H9 (cell line): Measurements from ENCODE around the gene EPHA8. TPM values are rescaled to one million over a fixed set of nuclear protein-coding genes. Genes with fewer than 3 reads are reported as not detected.

Experiments
- DNase-seq: peaks from one replicate; pipeline ENCODE4 v3.0.0-alpha.2; 2017
- H2AFZ ChIP-seq: one replicate; pipeline ENCODE4 v1.6.1; 2013; ENCODE audit warnings: mild to moderate bottlenecking, low read length, control low read depth, moderate library complexity
- H2AK5ac ChIP-seq: 2 replicates; pipeline ENCODE4 v1.6.1; 2013; ENCODE audit warnings: low read length, control low read depth, mixed read lengths; ENCODE audit not compliant: insufficient read length
- H2BK120ac ChIP-seq: one replicate; pipeline ENCODE4 v1.6.1; 2013; ENCODE audit warnings: low read depth, mild to moderate bottlenecking, low read length, control low read depth, inconsistent platforms; ENCODE audit not compliant: poor library complexity, severe bottlenecking
- H2BK12ac ChIP-seq: 2 replicates; pipeline ENCODE4 v1.6.1; 2013; ENCODE audit warnings: low read length, control low read depth, mixed read lengths, low read depth; ENCODE audit not compliant: insufficient read length
- H2BK15ac ChIP-seq: 2 replicates; pipeline ENCODE4 v1.6.1; 2013; ENCODE audit warnings: low read depth, low read length, control low read depth
- H2BK20ac ChIP-seq: one replicate; pipeline ENCODE4 v1.6.1; 2013; ENCODE audit warnings: low read depth, mild to moderate bottlenecking, low read length, control low read depth, inconsistent platforms; ENCODE audit not compliant: poor library complexity, severe bottlenecking
- H2BK5ac ChIP-seq: 2 replicates; pipeline ENCODE4 v1.6.1; 2013; ENCODE audit warnings: low read length, control low read depth, mixed read lengths; ENCODE audit not compliant: insufficient read length
- H3K14ac ChIP-seq: 2 replicates; pipeline ENCODE4 v1.6.1; 2013; ENCODE audit warnings: low read length, control low read depth; ENCODE audit not compliant: insufficient read depth
- H3K18ac ChIP-seq: 2 replicates; pipeline ENCODE4 v1.6.1; 2013; ENCODE audit warnings: low read depth, mild to moderate bottlenecking, mixed read lengths, low read length, control low read depth; ENCODE audit not compliant: insufficient read length
- H3K23ac ChIP-seq: 2 replicates; pipeline ENCODE4 v1.6.1; 2013; ENCODE audit warnings: low read length, control low read depth, mixed read lengths, low read depth; ENCODE audit not compliant: insufficient read length
- H3K23me2 ChIP-seq: 2 replicates; pipeline ENCODE4 v1.6.1; 2013; ENCODE audit warnings: low read depth, mild to moderate bottlenecking, mixed read lengths, low read length, control low read depth; ENCODE audit not compliant: insufficient read length, poor library complexity, severe bottlenecking
- H3K27ac ChIP-seq: 2 replicates; pipeline ENCODE4 v1.5.1; 2013; ENCODE audit warnings: low read length, control low read depth, mixed read lengths, low read depth; ENCODE audit not compliant: insufficient read length
- H3K27me3 ChIP-seq: 2 replicates; pipeline ENCODE4 v1.6.1; 2013; ENCODE audit warnings: low read length, control low read depth, inconsistent platforms; ENCODE audit not compliant: insufficient read depth
- H3K4ac ChIP-seq: 2 replicates; pipeline ENCODE4 v1.6.1; 2013; ENCODE audit warnings: low read depth, mild to moderate bottlenecking, control low read depth, inconsistent platforms, low read length, moderate library complexity
- H3K4me1 ChIP-seq: 2 replicates; pipeline ENCODE4 v1.6.1; 2013; ENCODE audit warnings: low read length, control low read depth, inconsistent platforms; ENCODE audit not compliant: insufficient read depth
- H3K4me2 ChIP-seq: 2 replicates; pipeline ENCODE4 v1.6.1; 2013; ENCODE audit warnings: low read length, control low read depth, mixed read lengths; ENCODE audit not compliant: insufficient read length, insufficient read depth
- H3K56ac ChIP-seq: 2 replicates; pipeline ENCODE4 v1.6.1; 2013; ENCODE audit warnings: low read depth, mild to moderate bottlenecking, mixed read lengths, low read length, control low read depth; ENCODE audit not compliant: insufficient read length
- H3K79me1 ChIP-seq: 2 replicates; pipeline ENCODE4 v1.6.1; 2013; ENCODE audit warnings: low read depth, mild to moderate bottlenecking, moderate library complexity, low read length, control low read depth, inconsistent platforms; ENCODE audit not compliant: insufficient read depth, poor library complexity, severe bottlenecking
- H3K79me2 ChIP-seq: 2 replicates; pipeline ENCODE4 v1.6.1; 2013; ENCODE audit warnings: low read length, control low read depth, inconsistent platforms; ENCODE audit not compliant: insufficient read depth
- H3K9ac ChIP-seq: 2 replicates; pipeline ENCODE4 v1.6.1; 2013; ENCODE audit warnings: low read length, control low read depth, mixed read lengths; ENCODE audit not compliant: insufficient read length; ENCODE audit errors: extremely low read depth
- H3K9me3 ChIP-seq: one replicate; pipeline ENCODE4 v1.6.1; 2013; ENCODE audit warnings: low read depth, low read length, inconsistent platforms; ENCODE audit not compliant: control insufficient read depth
- H3T11ph ChIP-seq: one replicate; pipeline ENCODE4 v1.6.1; 2013; ENCODE audit warnings: mild to moderate bottlenecking, low read length, control low read depth, inconsistent platforms
- H4K20me1 ChIP-seq: one replicate; pipeline ENCODE4 v1.6.1; 2013; ENCODE audit not compliant: control insufficient read depth, insufficient read length, insufficient read depth
- H4K5ac ChIP-seq: 2 replicates; pipeline ENCODE4 v1.6.1; 2013; ENCODE audit warnings: low read depth, mild to moderate bottlenecking, mixed read lengths, low read length, control low read depth; ENCODE audit not compliant: insufficient read length
- H4K8ac ChIP-seq: replicated peaks from 2 replicates; pipeline ENCODE4 v1.6.1; 2013; ENCODE audit warnings: low read length, control low read depth, mixed read lengths, low read depth; ENCODE audit not compliant: insufficient read length
- H4K91ac ChIP-seq: 2 replicates; pipeline ENCODE4 v1.6.1; 2013; ENCODE audit warnings: low read depth, mild to moderate bottlenecking, moderate library complexity, mixed read lengths, low read length, control low read depth; ENCODE audit not compliant: insufficient read length
- H3K27ac Mint-ChIP-seq, 3 experiments: 2 replicates in 2 of 3; 3 replicates in 1 of 3; pipeline ENCODE4 v1.8.0; 2020 to 2021; ENCODE audit warnings: mixed read lengths in 3 of 3, mild to moderate bottlenecking in 1 of 3, moderate library complexity in 1 of 3
- H3K27me3 Mint-ChIP-seq: 2 replicates; pipeline ENCODE4 v1.8.0; 2021; ENCODE audit warnings: low read depth, mild to moderate bottlenecking, moderate library complexity, mixed read lengths
- H3K36me3 Mint-ChIP-seq, 3 experiments: 2 replicates in 2 of 3; 3 replicates in 1 of 3; pipeline ENCODE4 v1.8.0; 2020 to 2021; ENCODE audit warnings: low read depth in 3 of 3, mixed read lengths in 3 of 3; ENCODE audit not compliant: insufficient read depth in 1 of 3
- H3K4me1 Mint-ChIP-seq, 2 experiments: 2 replicates each; pipeline ENCODE4 v1.8.0; 2020; ENCODE audit warnings: mixed read lengths in 2 of 2
- H3K4me3 Mint-ChIP-seq, 2 experiments: 2 replicates in 1 of 2; 3 replicates in 1 of 2; pipeline ENCODE4 v1.8.0; 2020 to 2021; ENCODE audit warnings: mild to moderate bottlenecking in 2 of 2, mixed read lengths in 2 of 2, moderate library complexity in 1 of 2
- H3K9me3 Mint-ChIP-seq, 2 experiments: 2 replicates in 1 of 2; 3 replicates in 1 of 2; pipeline ENCODE4 v1.8.0; 2020; ENCODE audit warnings: mild to moderate bottlenecking in 2 of 2, mixed read lengths in 2 of 2, moderate library complexity in 1 of 2
- WGBS: extraction: QIAGEN DNeasy Blood & Tissue Kit; methylation state at CpG from one replicate; pipeline ENCODE4 v1.1.7; 2013; ENCODE audit warnings: missing lambda C conversion rate, low lambda C conversion rate, mixed read lengths; ENCODE audit not compliant: insufficient read length; ENCODE audit errors: extremely low coverage; 5-methylcytosine and 5-hydroxymethylcytosine counted together
- total RNA-seq: library from RNA; stranded (reverse); gene quantifications from 2 replicates; pipeline ENCODE4 v1.2.1, GENCODE V29; 2021
- TF ChIP-seq, protein P1 (sequence below): fragments of 200-600 bp; sonication (generic); conservative IDR thresholded peaks from 3 replicates; pipeline ENCODE4 v1.8.0; 2021; ENCODE audit warnings: antibody characterized with exemption, mild to moderate bottlenecking

The EPHA8 gene
- total RNA-seq, 1 experiment from 2014 or later = 3.4 TPM

DNA sequence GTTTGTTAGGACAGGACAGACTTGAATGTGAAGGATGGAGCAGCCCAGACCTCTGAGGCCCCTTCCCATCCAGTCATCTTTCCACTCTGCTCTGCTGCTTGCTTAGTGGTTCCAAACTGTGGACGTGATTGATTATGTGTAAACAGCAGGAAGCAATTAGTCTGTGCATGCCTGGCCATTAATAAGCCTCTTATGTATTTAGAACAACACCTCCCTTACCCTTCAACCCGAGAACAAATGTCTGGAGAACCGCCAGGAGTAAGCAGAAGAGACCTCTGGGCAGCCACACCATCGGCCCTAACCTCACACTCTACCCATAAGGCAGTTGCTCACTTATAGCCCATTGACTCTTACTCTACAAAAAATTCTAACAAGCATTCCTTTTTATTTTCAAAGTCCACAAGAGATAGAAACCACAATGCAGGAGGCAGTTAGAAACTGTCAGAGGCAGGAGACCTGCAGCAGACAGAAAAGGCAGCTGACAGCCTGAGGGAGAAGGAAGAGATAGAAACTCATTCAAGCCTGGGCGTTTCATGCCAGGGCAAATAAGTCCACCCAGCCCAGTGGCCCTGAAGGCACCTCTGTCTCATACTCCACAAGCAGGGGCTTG is 5.8 kb upstream of the EPHA8 start:
- Mint-ChIP-seq H3K4me3 (no peak overlapping the region), H3K27me3 (peaks cover 43% of the 10 kb centered on the region), H3K4me1 (peaks cover 43 to 58% of the 10 kb centered on the region in 2 experiments), H3K36me3 (no peaks in the 10 kb centered on the region; a peak in 1 of 7 replicates), H3K9me3 (no peaks in the 10 kb centered on the region; a peak in 2 of 5 replicates), H3K27ac (no peak overlapping the region; a peak in 1 of 7 replicates)
- H2BK5ac ChIP-seq = no peak overlapping the region
- H2AK5ac ChIP-seq = no peak overlapping the region
- H3K4ac ChIP-seq = no peak overlapping the region
- H2BK20ac ChIP-seq = no peak overlapping the region
- no peak overlapping the region for H3K9ac ChIP-seq
- H3K14ac ChIP-seq = no peak overlapping the region
- no peak overlapping the region for H2BK120ac ChIP-seq
- H3K18ac ChIP-seq = no peak overlapping the region
- no peak overlapping the region for H2BK12ac ChIP-seq
- H4K8ac ChIP-seq = no peak overlapping the region
- H3K4me1 ChIP-seq = peaks cover 10% of the 10 kb centered on the region; the same call in 1 of the 2 replicates
- WGBS = no CpG with 5 or more reads among the region's 5 CpGs
- H2BK15ac ChIP-seq = no peak overlapping the region
- no peak overlapping the region for H3K23ac ChIP-seq
- no peak overlapping the region for H4K5ac ChIP-seq
- H3K79me1 ChIP-seq = no peaks in the 10 kb centered on the region
- TF ChIP-seq, protein P1, sequence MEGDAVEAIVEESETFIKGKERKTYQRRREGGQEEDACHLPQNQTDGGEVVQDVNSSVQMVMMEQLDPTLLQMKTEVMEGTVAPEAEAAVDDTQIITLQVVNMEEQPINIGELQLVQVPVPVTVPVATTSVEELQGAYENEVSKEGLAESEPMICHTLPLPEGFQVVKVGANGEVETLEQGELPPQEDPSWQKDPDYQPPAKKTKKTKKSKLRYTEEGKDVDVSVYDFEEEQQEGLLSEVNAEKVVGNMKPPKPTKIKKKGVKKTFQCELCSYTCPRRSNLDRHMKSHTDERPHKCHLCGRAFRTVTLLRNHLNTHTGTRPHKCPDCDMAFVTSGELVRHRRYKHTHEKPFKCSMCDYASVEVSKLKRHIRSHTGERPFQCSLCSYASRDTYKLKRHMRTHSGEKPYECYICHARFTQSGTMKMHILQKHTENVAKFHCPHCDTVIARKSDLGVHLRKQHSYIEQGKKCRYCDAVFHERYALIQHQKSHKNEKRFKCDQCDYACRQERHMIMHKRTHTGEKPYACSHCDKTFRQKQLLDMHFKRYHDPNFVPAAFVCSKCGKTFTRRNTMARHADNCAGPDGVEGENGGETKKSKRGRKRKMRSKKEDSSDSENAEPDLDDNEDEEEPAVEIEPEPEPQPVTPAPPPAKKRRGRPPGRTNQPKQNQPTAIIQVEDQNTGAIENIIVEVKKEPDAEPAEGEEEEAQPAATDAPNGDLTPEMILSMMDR = no peak
- no peak overlapping the region for H3K27ac ChIP-seq
- no peak overlapping the region for H4K91ac ChIP-seq
- H4K20me1 ChIP-seq = peaks cover under 1% of the 10 kb centered on the region
- no peak overlapping the region for H2AFZ ChIP-seq
- no peaks in the 10 kb centered on the region for H3K23me2 ChIP-seq
- H3T11ph ChIP-seq = no peak overlapping the region
- no peak overlapping the region for H3K56ac ChIP-seq
- H3K9me3 ChIP-seq = no peaks in the 10 kb centered on the region
- no peak for DNase-seq
- H3K4me2 ChIP-seq = no peak overlapping the region
- peaks cover 7% of the 10 kb centered on the region; the same call in 1 of the 2 replicates for H3K27me3 ChIP-seq
- H3K79me2 ChIP-seq = no peaks in the 10 kb centered on the region
